GM20000 (cell line): ENCODE data around the gene GALNTL6.
"Not testable (repeated sequence)": the region's sequence is repeated elsewhere in the genome, so short reads cannot be mapped to it uniquely, and the experiment has no call there.

Experiments used
- DNase-seq: peaks from one replicate; pipeline ENCODE4 v3.0.0; 2012; ENCODE audit warnings: low spot score
- CTCF ChIP-seq: IDR thresholded peaks from 2 replicates; pipeline ENCODE4 v1.5.1; 2012; ENCODE audit warnings: mild to moderate bottlenecking, control low read depth; ENCODE audit errors: extremely low read depth, missing control alignments

GALNTL6 gene

GRCh38 chr4:172412851-172413580 lies 599.8 kb downstream of the GALNTL6 start:
- DNase-seq, result no peak
- no peak for TF ChIP-seq CTCF

- DNase-seq, result not testable (repeated sequence)
Measured at GRCh38 chr4:172428979-172429378, 615.8 kb downstream of the GALNTL6 start.

GRCh38 chr4:172480471-172480870 lies 667.3 kb downstream of the GALNTL6 start:
- no peak for DNase-seq
- TF ChIP-seq CTCF, result no peak

GRCh38 chr4:172481802-172482508 lies 668.8 kb downstream of the GALNTL6 start:
- no peak for DNase-seq
- TF ChIP-seq CTCF, result no peak

- DNase-seq, result no peak
- TF ChIP-seq CTCF, result no peak
Measured at GRCh38 chr4:172485007-172485406, 671.8 kb downstream of the GALNTL6 start.

DNA sequence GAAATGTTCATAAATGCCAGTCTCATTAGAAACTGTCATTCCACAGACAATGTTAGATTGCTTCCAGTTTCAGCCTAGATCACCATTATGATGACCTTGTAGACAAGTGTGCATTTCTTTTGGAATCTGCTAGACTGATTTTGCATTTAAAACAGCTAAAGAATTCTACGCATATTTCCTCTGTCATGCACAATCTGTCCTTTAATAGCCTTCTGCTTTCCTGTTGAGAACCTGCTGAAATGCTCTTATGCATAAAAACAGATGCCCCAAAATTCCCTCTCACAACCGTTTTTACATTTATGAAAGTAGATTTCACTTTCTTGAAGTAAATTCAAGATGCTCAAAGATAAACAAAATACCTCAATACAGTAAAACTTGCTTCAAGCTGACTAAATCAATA lies 673.3 kb downstream of the GALNTL6 start:
- DNase-seq, result no peak

DNA sequence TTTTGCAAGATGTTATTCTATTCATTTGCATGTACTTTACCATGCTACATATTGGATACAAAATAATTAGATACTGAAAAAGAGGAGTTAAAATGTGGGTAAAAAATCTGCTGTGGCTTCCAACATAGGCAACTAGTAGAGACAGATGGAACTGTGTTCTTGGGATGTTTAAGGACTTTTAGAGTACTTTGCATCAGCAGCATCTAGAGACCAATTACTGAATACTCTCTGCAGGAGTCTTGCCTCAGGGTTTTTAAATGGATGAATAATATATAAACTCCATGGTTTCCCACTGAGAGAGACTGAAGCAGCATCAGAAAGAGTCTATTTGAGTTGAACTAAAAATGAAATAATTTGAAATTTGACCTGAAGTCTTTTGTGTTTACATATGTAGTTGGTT lies 676.7 kb downstream of the GALNTL6 start:
- DNase-seq, result no peak
- no peak for TF ChIP-seq CTCF

More for the DNA sequence above, 673.3 kb downstream of the GALNTL6 start:
- no peak for TF ChIP-seq CTCF
